GM23338 (cell line): ENCODE measurements around the gene NFATC1. TPM values are rescaled to one million over a fixed set of nuclear protein-coding genes. Genes with fewer than 3 reads are reported as not detected.

Experiments used
- ATAC-seq: fragments of 200-7000 bp; cut with Tn5 transposase; 3 replicates; pipeline ENCODE4 v1.9.1; 2020
- DNase-seq: peaks from one replicate; pipeline ENCODE4 v3.0.0-alpha.2; 2015; ENCODE audit warnings: low spot score
- H2AFZ ChIP-seq: fragments of 200-600 bp; sonication (generic); 2 replicates; pipeline ENCODE4 v1.8.0; 2016; ENCODE audit warnings: antibody characterized with exemption, mild to moderate bottlenecking, moderate library complexity
- H3F3A ChIP-seq: fragments of 200-600 bp; sonication (generic); replicated peaks from 2 replicates; pipeline ENCODE4 v1.8.0; 2017; ENCODE audit warnings: antibody characterized with exemption, mixed run types, low read depth
- H3K27ac ChIP-seq: fragments of 200-600 bp; sonication (generic); 2 replicates; pipeline ENCODE4 v1.6.1; 2016; ENCODE audit warnings: low read depth
- H3K27me3 ChIP-seq: fragments of 200-600 bp; sonication (generic); 2 replicates; pipeline ENCODE4 v1.8.0; 2016; ENCODE audit warnings: mild to moderate bottlenecking, mixed run types, moderate library complexity; ENCODE audit not compliant: insufficient read depth
- H3K36me3 ChIP-seq: fragments of 200-600 bp; sonication (generic); 2 replicates; pipeline ENCODE4 v1.8.0; 2016; ENCODE audit warnings: mild to moderate bottlenecking; ENCODE audit not compliant: insufficient read depth
- H3K4me1 ChIP-seq: fragments of 200-600 bp; sonication (generic); 2 replicates; pipeline ENCODE4 v1.8.0; 2016; ENCODE audit warnings: mild to moderate bottlenecking, moderate library complexity; ENCODE audit not compliant: insufficient read depth
- H3K4me2 ChIP-seq: fragments of 200-600 bp; sonication (generic); 2 replicates; pipeline ENCODE4 v1.7.1; 2017; ENCODE audit warnings: mixed run types
- H3K4me3 ChIP-seq: fragments of 200-600 bp; sonication (generic); 2 replicates; pipeline ENCODE4 v1.6.1; 2016; ENCODE audit warnings: mixed run types
- H3K79me2 ChIP-seq: fragments of 200-600 bp; sonication (generic); replicated peaks from 2 replicates; pipeline ENCODE4 v1.8.0; 2017; ENCODE audit warnings: mild to moderate bottlenecking; ENCODE audit not compliant: insufficient read depth
- H3K9me2 ChIP-seq: fragments of 200-600 bp; sonication (generic); 2 replicates; pipeline ENCODE4 v1.8.0; 2017; ENCODE audit not compliant: insufficient read depth
- H4K20me1 ChIP-seq: fragments of 200-600 bp; sonication (generic); replicated peaks from 2 replicates; pipeline ENCODE4 v1.8.0; 2017; ENCODE audit warnings: mild to moderate bottlenecking; ENCODE audit not compliant: insufficient read depth
- H3K27ac Mint-ChIP-seq: 2 replicates; pipeline ENCODE4 v1.8.0; 2020; ENCODE audit warnings: inconsistent platforms, mild to moderate bottlenecking, moderate library complexity, mixed read lengths
- H3K27me3 Mint-ChIP-seq: 3 replicates; pipeline ENCODE4 v1.8.0; 2022; ENCODE audit warnings: low read depth, mild to moderate bottlenecking, moderate library complexity, mixed read lengths, inconsistent platforms; ENCODE audit not compliant: insufficient read depth, poor library complexity
- H3K36me3 Mint-ChIP-seq: 3 replicates; pipeline ENCODE4 v1.8.0; 2021; ENCODE audit warnings: low read depth, mild to moderate bottlenecking, inconsistent platforms, moderate library complexity, mixed read lengths
- H3K4me1 Mint-ChIP-seq: 3 replicates; pipeline ENCODE4 v1.8.0; 2020; ENCODE audit warnings: mild to moderate bottlenecking, inconsistent platforms, mixed read lengths
- H3K4me3 Mint-ChIP-seq: 3 replicates; pipeline ENCODE4 v1.8.0; 2021; ENCODE audit warnings: moderate library complexity, mild to moderate bottlenecking, inconsistent platforms, mixed read lengths
- H3K9me3 Mint-ChIP-seq: 3 replicates; pipeline ENCODE4 v1.8.0; 2020; ENCODE audit warnings: moderate library complexity, mild to moderate bottlenecking, inconsistent platforms, mixed read lengths
- CREB1 ChIP-seq: fragments of 250-450 bp; sonication (Bioruptor Pico); IDR thresholded peaks from 2 replicates; pipeline ENCODE4 v1.5.0; 2020; ENCODE audit warnings: low read depth, mild to moderate bottlenecking, moderate library complexity
- ETS1 ChIP-seq: IDR thresholded peaks from 2 replicates; pipeline ENCODE4 v1.6.1; 2016; ENCODE audit warnings: antibody characterized with exemption
- EZH2 ChIP-seq: fragments of 200-600 bp; sonication (generic); IDR thresholded peaks from one replicate; pipeline ENCODE4 v1.8.0; 2017; ENCODE audit warnings: antibody characterized with exemption, mild to moderate bottlenecking, low read depth; ENCODE audit not compliant: unreplicated experiment
- EZH2phosphoT487 ChIP-seq: fragments of 200-600 bp; sonication (generic); IDR thresholded peaks from one replicate; pipeline ENCODE4 v1.8.1; 2018; ENCODE audit warnings: antibody characterized with exemption; ENCODE audit not compliant: unreplicated experiment
- JUNB ChIP-seq: IDR thresholded peaks from one replicate; pipeline ENCODE4 v1.6.1; 2016; ENCODE audit warnings: antibody characterized with exemption; ENCODE audit not compliant: unreplicated experiment
- NANOG ChIP-seq: IDR thresholded peaks from 2 replicates; pipeline ENCODE4 v1.6.1; 2016; ENCODE audit warnings: antibody characterized with exemption, borderline replicate concordance
- POLR2AphosphoS5 ChIP-seq: IDR thresholded peaks from 2 replicates; pipeline ENCODE4 v1.6.1; 2016; ENCODE audit warnings: antibody characterized with exemption, low read depth
- STAT1 ChIP-seq: IDR thresholded peaks from one replicate; pipeline ENCODE4 v1.6.1; 2016; ENCODE audit warnings: antibody characterized with exemption; ENCODE audit not compliant: unreplicated experiment
- ZNF114 ChIP-seq: fragments of 250-450 bp; sonication (Bioruptor Pico); IDR thresholded peaks from 2 replicates; pipeline ENCODE4 v1.5.0; 2020; ENCODE audit warnings: mild to moderate bottlenecking, moderate library complexity
- ZNF331 ChIP-seq: fragments of 250-450 bp; sonication (Bioruptor Pico); IDR thresholded peaks from 2 replicates; pipeline ENCODE4 v1.5.0; 2020; ENCODE audit warnings: low read depth, mild to moderate bottlenecking, moderate library complexity
- polyA plus RNA-seq: library from polyadenylated mRNA; unstranded; fragments of >200 nt; fragmentation: Nextera tagmentation; extraction: Ambion mirVana; gene quantifications from 2 replicates; pipeline ENCODE4 v1.2.1, GENCODE V29; 2016
- total RNA-seq: library from RNA; depleted of rRNA; stranded (reverse); fragments of >200 nt; shearing (Covaris generic); gene quantifications from 2 replicates; pipeline ENCODE4 v1.2.3, GENCODE V29; 2014
- TF ChIP-seq, protein P1 (sequence below): IDR thresholded peaks from one replicate; pipeline ENCODE4 v1.6.1; 2018; ENCODE audit warnings: antibody characterized with exemption; ENCODE audit not compliant: unreplicated experiment
- TF ChIP-seq, protein P2 (sequence below), 2 experiments: fragments of 200-600 bp in 1 of 2; sonication (generic) in 1 of 2; conservative IDR thresholded peaks; 2 replicates each; pipeline versions ENCODE4 v1.5.1 to v1.6.1; 2016 to 2017; ENCODE audit warnings: antibody characterized with exemption in 2 of 2, low read depth in 2 of 2, mild to moderate bottlenecking in 2 of 2, moderate library complexity in 1 of 2
- TF ChIP-seq, protein P3 (sequence below): fragments of 250-450 bp; sonication (Bioruptor Pico); IDR thresholded peaks from 2 replicates; pipeline ENCODE4 v1.5.0; 2020; ENCODE audit warnings: mild to moderate bottlenecking, moderate library complexity

NFATC1 gene
- total and polyA plus RNA-seq, 2 experiments from 2014 or later: 3.9 to 6.4 TPM

DNA sequence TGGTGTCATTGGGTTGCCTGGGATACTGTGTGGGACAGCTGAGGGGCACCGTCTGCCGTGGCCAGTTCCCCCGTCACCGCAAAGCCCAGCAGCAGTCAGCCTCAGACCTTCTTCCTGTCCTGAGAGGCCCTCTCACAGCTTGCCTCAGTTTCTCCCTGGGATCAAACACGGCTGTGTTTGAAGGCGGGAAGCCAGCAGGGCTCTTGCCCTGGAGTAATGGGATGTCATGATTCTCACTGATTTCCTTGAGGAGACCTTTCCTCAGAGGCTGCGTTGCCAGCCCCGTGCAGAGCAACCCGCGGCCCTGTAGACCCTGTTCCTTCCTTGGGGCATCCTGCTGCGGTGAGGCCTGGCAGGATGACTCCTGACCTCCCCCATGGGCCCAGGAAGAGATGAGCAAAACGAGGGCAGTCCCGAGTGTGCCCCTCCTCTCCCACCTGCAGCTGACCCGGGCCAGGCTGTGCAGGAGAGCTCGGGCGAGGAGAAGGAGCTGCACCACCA lies 13.9 kb upstream of the NFATC1 start:
- DNase-seq: no peak
- H3K36me3 Mint-ChIP-seq: no peaks in the 10 kb centered on the region
- H3K79me2 ChIP-seq: no peaks in the 10 kb centered on the region

More for the DNA sequence above, 13.9 kb upstream of the NFATC1 start:
- no peaks in the 10 kb centered on the region for H4K20me1 ChIP-seq
- Mint-ChIP-seq H3K27me3 (peaks cover 11% of the 10 kb centered on the region), H3K4me3 (no peak overlapping the region), H3K9me3 (no peaks in the 10 kb centered on the region), H3K4me1 (peaks cover 16% of the 10 kb centered on the region; the same call in 2 of the 3 replicates), H3K27ac (no peak overlapping the region)
- H3K27me3 ChIP-seq: no peaks in the 10 kb centered on the region
- H3K27ac ChIP-seq: no peak overlapping the region
- H3K4me1 ChIP-seq: no peaks in the 10 kb centered on the region
- H2AFZ ChIP-seq: no peak overlapping the region
- H3K4me2 ChIP-seq: no peak overlapping the region
- TF ChIP-seq ZNF114 (CRISPR knock-in tag) (no peak), CREB1 (CRISPR knock-in tag) (no peak), NANOG (no peak), EZH2 (no peak), ETS1 (no peak), POLR2AphosphoS5 (no peak), STAT1 (no peak), JUNB (no peak), EZH2phosphoT487 (no peak), ZNF331 (CRISPR knock-in tag) (no peak)
- TF ChIP-seq, protein P1, sequence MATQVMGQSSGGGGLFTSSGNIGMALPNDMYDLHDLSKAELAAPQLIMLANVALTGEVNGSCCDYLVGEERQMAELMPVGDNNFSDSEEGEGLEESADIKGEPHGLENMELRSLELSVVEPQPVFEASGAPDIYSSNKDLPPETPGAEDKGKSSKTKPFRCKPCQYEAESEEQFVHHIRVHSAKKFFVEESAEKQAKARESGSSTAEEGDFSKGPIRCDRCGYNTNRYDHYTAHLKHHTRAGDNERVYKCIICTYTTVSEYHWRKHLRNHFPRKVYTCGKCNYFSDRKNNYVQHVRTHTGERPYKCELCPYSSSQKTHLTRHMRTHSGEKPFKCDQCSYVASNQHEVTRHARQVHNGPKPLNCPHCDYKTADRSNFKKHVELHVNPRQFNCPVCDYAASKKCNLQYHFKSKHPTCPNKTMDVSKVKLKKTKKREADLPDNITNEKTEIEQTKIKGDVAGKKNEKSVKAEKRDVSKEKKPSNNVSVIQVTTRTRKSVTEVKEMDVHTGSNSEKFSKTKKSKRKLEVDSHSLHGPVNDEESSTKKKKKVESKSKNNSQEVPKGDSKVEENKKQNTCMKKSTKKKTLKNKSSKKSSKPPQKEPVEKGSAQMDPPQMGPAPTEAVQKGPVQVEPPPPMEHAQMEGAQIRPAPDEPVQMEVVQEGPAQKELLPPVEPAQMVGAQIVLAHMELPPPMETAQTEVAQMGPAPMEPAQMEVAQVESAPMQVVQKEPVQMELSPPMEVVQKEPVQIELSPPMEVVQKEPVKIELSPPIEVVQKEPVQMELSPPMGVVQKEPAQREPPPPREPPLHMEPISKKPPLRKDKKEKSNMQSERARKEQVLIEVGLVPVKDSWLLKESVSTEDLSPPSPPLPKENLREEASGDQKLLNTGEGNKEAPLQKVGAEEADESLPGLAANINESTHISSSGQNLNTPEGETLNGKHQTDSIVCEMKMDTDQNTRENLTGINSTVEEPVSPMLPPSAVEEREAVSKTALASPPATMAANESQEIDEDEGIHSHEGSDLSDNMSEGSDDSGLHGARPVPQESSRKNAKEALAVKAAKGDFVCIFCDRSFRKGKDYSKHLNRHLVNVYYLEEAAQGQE: no peak
- TF ChIP-seq, protein P2, sequence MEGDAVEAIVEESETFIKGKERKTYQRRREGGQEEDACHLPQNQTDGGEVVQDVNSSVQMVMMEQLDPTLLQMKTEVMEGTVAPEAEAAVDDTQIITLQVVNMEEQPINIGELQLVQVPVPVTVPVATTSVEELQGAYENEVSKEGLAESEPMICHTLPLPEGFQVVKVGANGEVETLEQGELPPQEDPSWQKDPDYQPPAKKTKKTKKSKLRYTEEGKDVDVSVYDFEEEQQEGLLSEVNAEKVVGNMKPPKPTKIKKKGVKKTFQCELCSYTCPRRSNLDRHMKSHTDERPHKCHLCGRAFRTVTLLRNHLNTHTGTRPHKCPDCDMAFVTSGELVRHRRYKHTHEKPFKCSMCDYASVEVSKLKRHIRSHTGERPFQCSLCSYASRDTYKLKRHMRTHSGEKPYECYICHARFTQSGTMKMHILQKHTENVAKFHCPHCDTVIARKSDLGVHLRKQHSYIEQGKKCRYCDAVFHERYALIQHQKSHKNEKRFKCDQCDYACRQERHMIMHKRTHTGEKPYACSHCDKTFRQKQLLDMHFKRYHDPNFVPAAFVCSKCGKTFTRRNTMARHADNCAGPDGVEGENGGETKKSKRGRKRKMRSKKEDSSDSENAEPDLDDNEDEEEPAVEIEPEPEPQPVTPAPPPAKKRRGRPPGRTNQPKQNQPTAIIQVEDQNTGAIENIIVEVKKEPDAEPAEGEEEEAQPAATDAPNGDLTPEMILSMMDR (conservative IDR thresholded peaks at IDR 0.05; ENCODE audit: low read depth in 2 of 2): no peak
- TF ChIP-seq, protein P3, sequence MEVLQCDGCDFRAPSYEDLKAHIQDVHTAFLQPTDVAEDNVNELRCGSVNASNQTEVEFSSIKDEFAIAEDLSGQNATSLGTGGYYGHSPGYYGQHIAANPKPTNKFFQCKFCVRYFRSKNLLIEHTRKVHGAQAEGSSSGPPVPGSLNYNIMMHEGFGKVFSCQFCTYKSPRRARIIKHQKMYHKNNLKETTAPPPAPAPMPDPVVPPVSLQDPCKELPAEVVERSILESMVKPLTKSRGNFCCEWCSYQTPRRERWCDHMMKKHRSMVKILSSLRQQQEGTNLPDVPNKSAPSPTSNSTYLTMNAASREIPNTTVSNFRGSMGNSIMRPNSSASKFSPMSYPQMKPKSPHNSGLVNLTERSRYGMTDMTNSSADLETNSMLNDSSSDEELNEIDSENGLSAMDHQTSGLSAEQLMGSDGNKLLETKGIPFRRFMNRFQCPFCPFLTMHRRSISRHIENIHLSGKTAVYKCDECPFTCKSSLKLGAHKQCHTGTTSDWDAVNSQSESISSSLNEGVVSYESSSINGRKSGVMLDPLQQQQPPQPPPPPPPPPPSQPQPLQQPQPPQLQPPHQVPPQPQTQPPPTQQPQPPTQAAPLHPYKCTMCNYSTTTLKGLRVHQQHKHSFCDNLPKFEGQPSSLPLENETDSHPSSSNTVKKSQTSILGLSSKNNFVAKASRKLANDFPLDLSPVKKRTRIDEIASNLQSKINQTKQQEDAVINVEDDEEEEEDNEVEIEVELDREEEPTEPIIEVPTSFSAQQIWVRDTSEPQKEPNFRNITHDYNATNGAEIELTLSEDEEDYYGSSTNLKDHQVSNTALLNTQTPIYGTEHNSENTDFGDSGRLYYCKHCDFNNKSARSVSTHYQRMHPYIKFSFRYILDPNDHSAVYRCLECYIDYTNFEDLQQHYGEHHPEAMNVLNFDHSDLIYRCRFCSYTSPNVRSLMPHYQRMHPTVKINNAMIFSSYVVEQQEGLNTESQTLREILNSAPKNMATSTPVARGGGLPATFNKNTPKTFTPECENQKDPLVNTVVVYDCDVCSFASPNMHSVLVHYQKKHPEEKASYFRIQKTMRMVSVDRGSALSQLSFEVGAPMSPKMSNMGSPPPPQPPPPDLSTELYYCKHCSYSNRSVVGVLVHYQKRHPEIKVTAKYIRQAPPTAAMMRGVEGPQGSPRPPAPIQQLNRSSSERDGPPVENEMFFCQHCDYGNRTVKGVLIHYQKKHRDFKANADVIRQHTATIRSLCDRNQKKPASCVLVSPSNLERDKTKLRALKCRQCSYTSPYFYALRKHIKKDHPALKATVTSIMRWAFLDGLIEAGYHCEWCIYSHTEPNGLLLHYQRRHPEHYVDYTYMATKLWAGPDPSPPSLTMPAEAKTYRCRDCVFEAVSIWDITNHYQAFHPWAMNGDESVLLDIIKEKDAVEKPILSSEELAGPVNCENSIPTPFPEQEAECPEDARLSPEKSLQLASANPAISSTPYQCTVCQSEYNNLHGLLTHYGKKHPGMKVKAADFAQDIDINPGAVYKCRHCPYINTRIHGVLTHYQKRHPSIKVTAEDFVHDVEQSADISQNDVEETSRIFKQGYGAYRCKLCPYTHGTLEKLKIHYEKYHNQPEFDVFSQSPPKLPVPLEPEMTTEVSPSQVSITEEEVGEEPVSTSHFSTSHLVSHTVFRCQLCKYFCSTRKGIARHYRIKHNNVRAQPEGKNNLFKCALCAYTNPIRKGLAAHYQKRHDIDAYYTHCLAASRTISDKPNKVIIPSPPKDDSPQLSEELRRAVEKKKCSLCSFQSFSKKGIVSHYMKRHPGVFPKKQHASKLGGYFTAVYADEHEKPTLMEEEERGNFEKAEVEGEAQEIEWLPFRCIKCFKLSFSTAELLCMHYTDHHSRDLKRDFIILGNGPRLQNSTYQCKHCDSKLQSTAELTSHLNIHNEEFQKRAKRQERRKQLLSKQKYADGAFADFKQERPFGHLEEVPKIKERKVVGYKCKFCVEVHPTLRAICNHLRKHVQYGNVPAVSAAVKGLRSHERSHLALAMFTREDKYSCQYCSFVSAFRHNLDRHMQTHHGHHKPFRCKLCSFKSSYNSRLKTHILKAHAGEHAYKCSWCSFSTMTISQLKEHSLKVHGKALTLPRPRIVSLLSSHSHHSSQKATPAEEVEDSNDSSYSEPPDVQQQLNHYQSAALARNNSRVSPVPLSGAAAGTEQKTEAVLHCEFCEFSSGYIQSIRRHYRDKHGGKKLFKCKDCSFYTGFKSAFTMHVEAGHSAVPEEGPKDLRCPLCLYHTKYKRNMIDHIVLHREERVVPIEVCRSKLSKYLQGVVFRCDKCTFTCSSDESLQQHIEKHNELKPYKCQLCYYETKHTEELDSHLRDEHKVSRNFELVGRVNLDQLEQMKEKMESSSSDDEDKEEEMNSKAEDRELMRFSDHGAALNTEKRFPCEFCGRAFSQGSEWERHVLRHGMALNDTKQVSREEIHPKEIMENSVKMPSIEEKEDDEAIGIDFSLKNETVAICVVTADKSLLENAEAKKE (CRISPR knock-in tag): no peak
- H3K36me3 ChIP-seq: no peaks in the 10 kb centered on the region
- 0 out of 2 replicates have a peak, but pooled peaks cover 5% of the 10 kb centered on the region for H3F3A ChIP-seq
- H3K4me3 ChIP-seq: no peak overlapping the region
- H3K9me2 ChIP-seq: no peaks in the 10 kb centered on the region
- no peak for ATAC-seq
